Measurements from ENCODE around the gene CNTN4. TPM values are rescaled to one million over a fixed set of nuclear protein-coding genes. Genes with fewer than 3 reads are reported as not detected.

The CNTN4 gene
- total and polyA plus RNA-seq, 2 of the 8 experiments (the other 6 are each of a cell fraction or from before 2014, with no cell fraction given) = 0.41 to 2.2 TPM

DNA sequence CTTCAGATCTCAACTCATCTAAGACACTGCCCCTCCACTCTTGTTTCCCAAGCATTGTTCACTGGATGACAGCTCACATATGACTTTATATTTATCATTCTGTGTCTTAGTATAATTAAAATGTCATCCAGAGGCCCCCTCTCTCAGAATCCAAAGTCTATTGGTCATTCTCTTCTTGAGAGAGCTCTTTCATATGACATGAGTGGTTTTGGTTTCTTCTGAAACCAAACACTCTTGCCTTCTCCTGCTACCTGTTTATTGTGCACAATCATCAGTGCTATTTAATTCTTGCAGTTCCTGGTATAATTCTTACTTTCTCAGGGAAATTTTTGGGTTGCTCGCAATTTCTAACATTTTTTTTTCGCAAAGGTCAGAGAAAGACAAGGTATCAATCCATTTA lies 762.0 kb downstream of the CNTN4 start (continued):
- TF ChIP-seq, protein P1, sequence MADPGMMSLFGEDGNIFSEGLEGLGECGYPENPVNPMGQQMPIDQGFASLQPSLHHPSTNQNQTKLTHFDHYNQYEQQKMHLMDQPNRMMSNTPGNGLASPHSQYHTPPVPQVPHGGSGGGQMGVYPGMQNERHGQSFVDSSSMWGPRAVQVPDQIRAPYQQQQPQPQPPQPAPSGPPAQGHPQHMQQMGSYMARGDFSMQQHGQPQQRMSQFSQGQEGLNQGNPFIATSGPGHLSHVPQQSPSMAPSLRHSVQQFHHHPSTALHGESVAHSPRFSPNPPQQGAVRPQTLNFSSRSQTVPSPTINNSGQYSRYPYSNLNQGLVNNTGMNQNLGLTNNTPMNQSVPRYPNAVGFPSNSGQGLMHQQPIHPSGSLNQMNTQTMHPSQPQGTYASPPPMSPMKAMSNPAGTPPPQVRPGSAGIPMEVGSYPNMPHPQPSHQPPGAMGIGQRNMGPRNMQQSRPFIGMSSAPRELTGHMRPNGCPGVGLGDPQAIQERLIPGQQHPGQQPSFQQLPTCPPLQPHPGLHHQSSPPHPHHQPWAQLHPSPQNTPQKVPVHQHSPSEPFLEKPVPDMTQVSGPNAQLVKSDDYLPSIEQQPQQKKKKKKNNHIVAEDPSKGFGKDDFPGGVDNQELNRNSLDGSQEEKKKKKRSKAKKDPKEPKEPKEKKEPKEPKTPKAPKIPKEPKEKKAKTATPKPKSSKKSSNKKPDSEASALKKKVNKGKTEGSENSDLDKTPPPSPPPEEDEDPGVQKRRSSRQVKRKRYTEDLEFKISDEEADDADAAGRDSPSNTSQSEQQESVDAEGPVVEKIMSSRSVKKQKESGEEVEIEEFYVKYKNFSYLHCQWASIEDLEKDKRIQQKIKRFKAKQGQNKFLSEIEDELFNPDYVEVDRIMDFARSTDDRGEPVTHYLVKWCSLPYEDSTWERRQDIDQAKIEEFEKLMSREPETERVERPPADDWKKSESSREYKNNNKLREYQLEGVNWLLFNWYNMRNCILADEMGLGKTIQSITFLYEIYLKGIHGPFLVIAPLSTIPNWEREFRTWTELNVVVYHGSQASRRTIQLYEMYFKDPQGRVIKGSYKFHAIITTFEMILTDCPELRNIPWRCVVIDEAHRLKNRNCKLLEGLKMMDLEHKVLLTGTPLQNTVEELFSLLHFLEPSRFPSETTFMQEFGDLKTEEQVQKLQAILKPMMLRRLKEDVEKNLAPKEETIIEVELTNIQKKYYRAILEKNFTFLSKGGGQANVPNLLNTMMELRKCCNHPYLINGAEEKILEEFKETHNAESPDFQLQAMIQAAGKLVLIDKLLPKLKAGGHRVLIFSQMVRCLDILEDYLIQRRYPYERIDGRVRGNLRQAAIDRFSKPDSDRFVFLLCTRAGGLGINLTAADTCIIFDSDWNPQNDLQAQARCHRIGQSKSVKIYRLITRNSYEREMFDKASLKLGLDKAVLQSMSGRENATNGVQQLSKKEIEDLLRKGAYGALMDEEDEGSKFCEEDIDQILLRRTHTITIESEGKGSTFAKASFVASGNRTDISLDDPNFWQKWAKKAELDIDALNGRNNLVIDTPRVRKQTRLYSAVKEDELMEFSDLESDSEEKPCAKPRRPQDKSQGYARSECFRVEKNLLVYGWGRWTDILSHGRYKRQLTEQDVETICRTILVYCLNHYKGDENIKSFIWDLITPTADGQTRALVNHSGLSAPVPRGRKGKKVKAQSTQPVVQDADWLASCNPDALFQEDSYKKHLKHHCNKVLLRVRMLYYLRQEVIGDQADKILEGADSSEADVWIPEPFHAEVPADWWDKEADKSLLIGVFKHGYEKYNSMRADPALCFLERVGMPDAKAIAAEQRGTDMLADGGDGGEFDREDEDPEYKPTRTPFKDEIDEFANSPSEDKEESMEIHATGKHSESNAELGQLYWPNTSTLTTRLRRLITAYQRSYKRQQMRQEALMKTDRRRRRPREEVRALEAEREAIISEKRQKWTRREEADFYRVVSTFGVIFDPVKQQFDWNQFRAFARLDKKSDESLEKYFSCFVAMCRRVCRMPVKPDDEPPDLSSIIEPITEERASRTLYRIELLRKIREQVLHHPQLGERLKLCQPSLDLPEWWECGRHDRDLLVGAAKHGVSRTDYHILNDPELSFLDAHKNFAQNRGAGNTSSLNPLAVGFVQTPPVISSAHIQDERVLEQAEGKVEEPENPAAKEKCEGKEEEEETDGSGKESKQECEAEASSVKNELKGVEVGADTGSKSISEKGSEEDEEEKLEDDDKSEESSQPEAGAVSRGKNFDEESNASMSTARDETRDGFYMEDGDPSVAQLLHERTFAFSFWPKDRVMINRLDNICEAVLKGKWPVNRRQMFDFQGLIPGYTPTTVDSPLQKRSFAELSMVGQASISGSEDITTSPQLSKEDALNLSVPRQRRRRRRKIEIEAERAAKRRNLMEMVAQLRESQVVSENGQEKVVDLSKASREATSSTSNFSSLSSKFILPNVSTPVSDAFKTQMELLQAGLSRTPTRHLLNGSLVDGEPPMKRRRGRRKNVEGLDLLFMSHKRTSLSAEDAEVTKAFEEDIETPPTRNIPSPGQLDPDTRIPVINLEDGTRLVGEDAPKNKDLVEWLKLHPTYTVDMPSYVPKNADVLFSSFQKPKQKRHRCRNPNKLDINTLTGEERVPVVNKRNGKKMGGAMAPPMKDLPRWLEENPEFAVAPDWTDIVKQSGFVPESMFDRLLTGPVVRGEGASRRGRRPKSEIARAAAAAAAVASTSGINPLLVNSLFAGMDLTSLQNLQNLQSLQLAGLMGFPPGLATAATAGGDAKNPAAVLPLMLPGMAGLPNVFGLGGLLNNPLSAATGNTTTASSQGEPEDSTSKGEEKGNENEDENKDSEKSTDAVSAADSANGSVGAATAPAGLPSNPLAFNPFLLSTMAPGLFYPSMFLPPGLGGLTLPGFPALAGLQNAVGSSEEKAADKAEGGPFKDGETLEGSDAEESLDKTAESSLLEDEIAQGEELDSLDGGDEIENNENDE (IDR thresholded peaks at IDR 0.05; ENCODE audit: insufficient replicate concordance, low read length) = no peak
- TF ChIP-seq RFX5 (IDR thresholded peaks at IDR 0.05; ENCODE audit: borderline replicate concordance, low read depth, low read length) (no peak), CTBP2 (IDR thresholded peaks at IDR 0.05; ENCODE audit: borderline replicate concordance, insufficient read depth, insufficient read length, low read length) (no peak), KDM5A (IDR thresholded peaks at IDR 0.05; ENCODE audit: low read length) (no peak), ZNF274 (IDR thresholded peaks at IDR 0.05; ENCODE audit: borderline replicate concordance, extremely low read depth, low read length) (no peak), FOSL1 (IDR thresholded peaks at IDR 0.05; ENCODE audit: insufficient read depth, low read depth, low read length) (no peak), KDM4A (IDR thresholded peaks at IDR 0.05; ENCODE audit: low read depth, low read length, severe bottlenecking) (no peak), TAF7 (optimal IDR thresholded peaks at IDR 0.05; ENCODE audit: borderline replicate concordance, low read depth, low read length) (no peak), SIRT6 (IDR thresholded peaks at IDR 0.05; ENCODE audit: low read length) (no peak), RAD21 (IDR thresholded peaks at IDR 0.05 in 1 of 2, conservative IDR thresholded peaks at IDR 0.05 in 1 of 2; ENCODE audit: low read depth in 2 of 2, low read length in 2 of 2) (no peak), JUN (IDR thresholded peaks at IDR 0.05; ENCODE audit: low read depth, low read length) (no peak)
